ENCODE results near the gene XYLT1.

GRCh38 chr16:17152311-17152710 is 318.4 kb downstream of the XYLT1 start:
- TF ChIP-seq CTCF (IDR thresholded peaks at IDR 0.05) (no peak), POLR2A (IDR thresholded peaks at IDR 0.05) (no peak)
